ENCODE measurements around the gene PEX13.

PEX13 gene

DNA sequence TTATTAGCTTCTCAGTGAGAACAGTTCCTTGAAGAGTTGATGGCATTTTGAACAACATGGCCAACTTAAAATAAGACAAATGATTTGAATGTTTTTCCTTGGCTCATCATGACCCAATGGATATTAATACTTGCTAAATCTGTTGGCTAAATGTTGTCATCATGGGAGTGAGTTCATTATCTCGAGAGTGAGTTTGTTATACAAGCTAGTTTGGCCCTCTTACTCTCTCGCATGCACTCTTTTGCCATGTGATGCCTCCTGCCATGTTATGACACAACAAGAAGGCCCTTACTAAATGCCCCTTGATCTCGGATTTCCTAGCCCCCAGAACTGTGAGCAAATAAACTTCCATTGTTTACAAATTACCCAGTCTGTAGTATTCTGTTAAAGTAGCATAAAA is 25.3 kb downstream of the PEX13 start:
- H2AFZ ChIP-seq (ENCODE audit: low read length), result no peak overlapping the region
- H3K79me2 ChIP-seq (ENCODE audit: insufficient read depth, low read length), result peaks cover 5% of the 10 kb centered on the region; the same call in 1 of the 2 replicates
- H3F3A ChIP-seq (ENCODE audit: low read depth), result no peaks in the 10 kb centered on the region
- H3K36me3 ChIP-seq (ENCODE audit: insufficient read depth, low read length), result peaks cover 15% of the 10 kb centered on the region; the same call in 1 of the 2 replicates
- no peaks in the 10 kb centered on the region for H3K9me3 ChIP-seq (ENCODE audit: insufficient read depth, low read depth, low read length)
- no peak overlapping the region for H3K4me3 ChIP-seq (ENCODE audit: low read length, poor library complexity, severe bottlenecking)
- H3K27me3 ChIP-seq (ENCODE audit: insufficient read depth, low read length, poor library complexity, severe bottlenecking), result no peaks in the 10 kb centered on the region
- no peaks in the 10 kb centered on the region for H3K4me1 ChIP-seq (ENCODE audit: insufficient read depth, low read length, poor library complexity, severe bottlenecking)
- no peak overlapping the region for H3K4me2 ChIP-seq (ENCODE audit: low read depth, low read length, poor library complexity, severe bottlenecking)
- H3K9ac ChIP-seq (ENCODE audit: low read depth, low read length, poor library complexity, severe bottlenecking), result no peak overlapping the region
- TF ChIP-seq, protein P1, sequence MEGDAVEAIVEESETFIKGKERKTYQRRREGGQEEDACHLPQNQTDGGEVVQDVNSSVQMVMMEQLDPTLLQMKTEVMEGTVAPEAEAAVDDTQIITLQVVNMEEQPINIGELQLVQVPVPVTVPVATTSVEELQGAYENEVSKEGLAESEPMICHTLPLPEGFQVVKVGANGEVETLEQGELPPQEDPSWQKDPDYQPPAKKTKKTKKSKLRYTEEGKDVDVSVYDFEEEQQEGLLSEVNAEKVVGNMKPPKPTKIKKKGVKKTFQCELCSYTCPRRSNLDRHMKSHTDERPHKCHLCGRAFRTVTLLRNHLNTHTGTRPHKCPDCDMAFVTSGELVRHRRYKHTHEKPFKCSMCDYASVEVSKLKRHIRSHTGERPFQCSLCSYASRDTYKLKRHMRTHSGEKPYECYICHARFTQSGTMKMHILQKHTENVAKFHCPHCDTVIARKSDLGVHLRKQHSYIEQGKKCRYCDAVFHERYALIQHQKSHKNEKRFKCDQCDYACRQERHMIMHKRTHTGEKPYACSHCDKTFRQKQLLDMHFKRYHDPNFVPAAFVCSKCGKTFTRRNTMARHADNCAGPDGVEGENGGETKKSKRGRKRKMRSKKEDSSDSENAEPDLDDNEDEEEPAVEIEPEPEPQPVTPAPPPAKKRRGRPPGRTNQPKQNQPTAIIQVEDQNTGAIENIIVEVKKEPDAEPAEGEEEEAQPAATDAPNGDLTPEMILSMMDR (conservative IDR thresholded peaks at IDR 0.05; ENCODE audit: low read length), result no peak
- no peak for TF ChIP-seq EZH2phosphoT487 (IDR thresholded peaks at IDR 0.05; ENCODE audit: borderline replicate concordance)
- no peaks in the 10 kb centered on the region for H4K20me1 ChIP-seq (ENCODE audit: insufficient read depth, low read length, poor library complexity, severe bottlenecking)
- no peaks in the 10 kb centered on the region for H3K9me2 ChIP-seq (replicated peaks; ENCODE audit: low read depth, low read length)

DNA sequence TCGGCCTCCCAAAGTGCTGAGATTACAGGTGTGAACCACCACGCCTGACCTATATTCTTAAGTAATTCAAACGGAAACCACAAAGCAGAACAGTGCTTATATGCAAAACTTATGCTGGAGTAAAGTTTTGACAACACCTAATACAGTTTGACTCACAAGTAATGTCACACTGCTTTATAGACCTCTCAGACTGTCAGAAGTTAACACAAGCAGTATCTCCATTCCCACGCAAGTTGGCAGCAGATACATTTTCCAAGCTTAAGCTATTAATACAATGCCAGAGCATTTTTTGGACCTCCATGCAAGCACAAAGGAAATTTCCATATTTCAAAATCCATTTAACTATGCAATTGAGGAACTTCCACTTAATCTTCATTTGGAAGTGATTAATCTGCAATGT is 27.1 kb downstream of the PEX13 start:
- peaks cover 5% of the 10 kb centered on the region; the same call in 1 of the 2 replicates for H3K79me2 ChIP-seq (ENCODE audit: insufficient read depth, low read length)
- no peaks in the 10 kb centered on the region for H3K27me3 ChIP-seq (ENCODE audit: insufficient read depth, low read length, poor library complexity, severe bottlenecking)
- no peaks in the 10 kb centered on the region for H3K9me2 ChIP-seq (replicated peaks; ENCODE audit: low read depth, low read length)
- no peaks in the 10 kb centered on the region for H3K4me1 ChIP-seq (ENCODE audit: insufficient read depth, low read length, poor library complexity, severe bottlenecking)
- no peak overlapping the region for H2AFZ ChIP-seq (ENCODE audit: low read length)
- no peaks in the 10 kb centered on the region for H3K9me3 ChIP-seq (ENCODE audit: insufficient read depth, low read depth, low read length)
- H3K36me3 ChIP-seq (ENCODE audit: insufficient read depth, low read length), result peaks cover 28% of the 10 kb centered on the region
- no peak for TF ChIP-seq EZH2phosphoT487 (IDR thresholded peaks at IDR 0.05; ENCODE audit: borderline replicate concordance)
- TF ChIP-seq, protein P1 (conservative IDR thresholded peaks at IDR 0.05; ENCODE audit: low read length), result no peak
- no peaks in the 10 kb centered on the region for H4K20me1 ChIP-seq (ENCODE audit: insufficient read depth, low read length, poor library complexity, severe bottlenecking)
- H3K4me3 ChIP-seq (ENCODE audit: low read length, poor library complexity, severe bottlenecking), result no peak overlapping the region
- no peaks in the 10 kb centered on the region for H3F3A ChIP-seq (ENCODE audit: low read depth)
- H3K4me2 ChIP-seq (ENCODE audit: low read depth, low read length, poor library complexity, severe bottlenecking), result no peak overlapping the region
- H3K9ac ChIP-seq (ENCODE audit: low read depth, low read length, poor library complexity, severe bottlenecking), result no peak overlapping the region

DNA sequence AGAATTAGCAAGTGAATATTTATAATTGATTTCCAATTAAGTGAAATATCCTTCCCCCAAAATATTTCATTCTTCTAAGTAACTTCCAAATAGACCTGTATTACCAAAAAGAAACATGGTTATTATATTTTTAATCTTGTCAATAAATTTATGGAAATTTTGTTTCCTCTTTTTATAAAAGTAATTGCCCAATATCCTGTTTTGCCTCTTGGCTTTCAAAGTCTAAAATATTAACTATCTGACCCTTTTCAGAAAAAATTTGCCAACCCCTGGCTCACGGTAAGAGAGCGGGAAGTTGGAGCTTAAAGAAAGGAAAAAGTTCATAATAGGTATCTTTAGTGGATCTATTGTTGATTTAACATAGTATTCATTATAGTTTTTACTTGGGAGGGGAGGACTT is 27.7 kb downstream of the PEX13 start:
- H3K79me2 ChIP-seq (ENCODE audit: insufficient read depth, low read length), result peaks cover 5% of the 10 kb centered on the region; the same call in 1 of the 2 replicates
- no peaks in the 10 kb centered on the region for H3K4me1 ChIP-seq (ENCODE audit: insufficient read depth, low read length, poor library complexity, severe bottlenecking)
- no peak overlapping the region for H3K9ac ChIP-seq (ENCODE audit: low read depth, low read length, poor library complexity, severe bottlenecking)
- H2AFZ ChIP-seq (ENCODE audit: low read length), result no peak overlapping the region
- no peaks in the 10 kb centered on the region for H3K9me3 ChIP-seq (ENCODE audit: insufficient read depth, low read depth, low read length)
- no peaks in the 10 kb centered on the region for H3K9me2 ChIP-seq (replicated peaks; ENCODE audit: low read depth, low read length)
- TF ChIP-seq, protein P1 (conservative IDR thresholded peaks at IDR 0.05; ENCODE audit: low read length), result no peak
- no peak for TF ChIP-seq EZH2phosphoT487 (IDR thresholded peaks at IDR 0.05; ENCODE audit: borderline replicate concordance)
- no peak overlapping the region for H3K4me3 ChIP-seq (ENCODE audit: low read length, poor library complexity, severe bottlenecking)
- H3K4me2 ChIP-seq (ENCODE audit: low read depth, low read length, poor library complexity, severe bottlenecking), result no peak overlapping the region
- no peaks in the 10 kb centered on the region for H3K27me3 ChIP-seq (ENCODE audit: insufficient read depth, low read length, poor library complexity, severe bottlenecking)
- H4K20me1 ChIP-seq (ENCODE audit: insufficient read depth, low read length, poor library complexity, severe bottlenecking), result no peaks in the 10 kb centered on the region
- no peaks in the 10 kb centered on the region for H3F3A ChIP-seq (ENCODE audit: low read depth)
- H3K36me3 ChIP-seq (ENCODE audit: insufficient read depth, low read length), result peaks cover 28% of the 10 kb centered on the region
